K562 (cell line): Measurements from ENCODE around the gene ZNF628. TPM values are rescaled to one million over a fixed set of nuclear protein-coding genes. Genes with fewer than 3 reads are reported as not detected.

Source experiments
- ATF7 ChIP-seq: fragments of 450-650 bp; IDR thresholded peaks from 2 replicates; pipeline ENCODE4 v1.7.1; 2014; ENCODE audit warnings: mild to moderate bottlenecking, moderate library complexity
- BACH1 ChIP-seq: fragments of 200-800 bp; sonication (Bioruptor generic); IDR thresholded peaks from 2 replicates; pipeline ENCODE4 v1.6.1; 2016; ENCODE audit warnings: missing genetic modification characterization, missing compliant biosample characterization
- DEAF1 ChIP-seq: fragments of 450-650 bp; formaldehyde crosslinking; IDR thresholded peaks from 2 replicates; pipeline ENCODE4 v1.4.0; 2020; ENCODE audit warnings: mild to moderate bottlenecking, moderate library complexity
- GABPB2 ChIP-seq: fragments of 250-450 bp; sonication (Bioruptor Pico); conservative IDR thresholded peaks from 2 replicates; pipeline ENCODE4 v1.5.1; 2021; ENCODE audit warnings: mild to moderate bottlenecking
- HES1 ChIP-seq: fragments of 450-650 bp; IDR thresholded peaks from 2 replicates; pipeline ENCODE4 v1.6.1; 2016; ENCODE audit warnings: low read depth, mild to moderate bottlenecking, moderate library complexity
- LARP7 ChIP-seq: fragments of 450-650 bp; IDR thresholded peaks from 2 replicates; pipeline ENCODE4 v1.6.1; 2016
- MYC ChIP-seq, 2 experiments: fragments of 250-450 bp in 1 of 2; sonication (Bioruptor Pico) in 1 of 2; IDR thresholded peaks; 2 replicates each; pipeline versions ENCODE4 v1.5.1 to v1.6.1; 2012 to 2021; ENCODE audit warnings: low read depth in 2 of 2, borderline replicate concordance in 1 of 2, improper control_type of control experiment in 1 of 2, low read length in 1 of 2, mild to moderate bottlenecking in 1 of 2, moderate library complexity in 1 of 2
- NCOA6 ChIP-seq: fragments of 450-650 bp; IDR thresholded peaks from 2 replicates; pipeline ENCODE4 v1.6.1; 2017; ENCODE audit warnings: mild to moderate bottlenecking
- NONO ChIP-seq, 2 experiments: fragments of 200-400 bp in 1 of 2; fragments of 450-650 bp in 1 of 2; formaldehyde crosslinking in 1 of 2; IDR thresholded peaks; 2 replicates each; pipeline ENCODE4 v1.6.1; 2017; ENCODE audit warnings: low read depth in 2 of 2, mild to moderate bottlenecking in 2 of 2, moderate library complexity in 2 of 2, low read length in 1 of 2
- TEAD1 ChIP-seq, 2 experiments: fragments of 450-650 bp in 1 of 2; sonication (generic) in 1 of 2; formaldehyde crosslinking; IDR thresholded peaks; 2 replicates each; pipeline versions ENCODE4 v1.4.0 to v1.8.0; 2020 to 2022; ENCODE audit warnings: mild to moderate bottlenecking in 2 of 2, missing genetic modification reagents in 1 of 2
- TFE3 ChIP-seq: fragments of 450-650 bp; formaldehyde crosslinking; IDR thresholded peaks from 2 replicates; pipeline ENCODE4 v1.4.0; 2020; ENCODE audit warnings: mild to moderate bottlenecking, mixed read lengths
- ZC3H8 ChIP-seq: fragments of 450-650 bp; IDR thresholded peaks from 2 replicates; pipeline ENCODE4 v1.6.1; 2017
- ZNF407 ChIP-seq: fragments of 450-650 bp; IDR thresholded peaks from 2 replicates; pipeline ENCODE4 v1.6.1; 2016; ENCODE audit warnings: low read depth
- ZNF764 ChIP-seq: fragments of 250-450 bp; sonication (Bioruptor Pico); IDR thresholded peaks from 2 replicates; pipeline ENCODE4 v1.4.0; 2020; ENCODE audit warnings: low read depth, mild to moderate bottlenecking, moderate library complexity
- polyA plus RNA-seq, 8 experiments: library from polyadenylated mRNA; depleted of rRNA in 4 of 8; stranded (reverse) in 5 of 8; unstranded in 3 of 8; fragments of >200 nt; fragmentation: Nextera tagmentation in 2 of 8; fragmentation: Illumina TruSeq in 1 of 8; extraction: Ambion mirVana in 2 of 8; extraction: Trizol in 1 of 8; gene quantifications; 2 replicates each; pipeline versions ENCODE4 v1.2.1 to v1.2.3, GENCODE V29; 2011 to 2014; ENCODE audit warnings: inconsistent platforms in 1 of 8, missing spikeins in 1 of 8
- total RNA-seq, 7 experiments: library from RNA; depleted of rRNA in 6 of 7; stranded (reverse); fragments of >200 nt in 6 of 7; fragmentation: Illumina TruSeq in 2 of 7; extraction: Trizol in 2 of 7; gene quantifications; 2 replicates each; pipeline versions ENCODE4 v1.2.1 to v1.2.3, GENCODE V29; 2011 to 2021; ENCODE audit warnings: low replicate concordance in 1 of 7

Gene ZNF628
- total and polyA plus RNA-seq, 9 of the 15 experiments (the other 6 are each of a cell fraction or from before 2014, with no cell fraction given): 0.13 to 13.6 (median 2.2) TPM; not detected in 3

GRCh38 chr19:55503502-55504251, 27.3 kb downstream of the ZNF628 start (continued):
- TF ChIP-seq ZNF407: no peak
- no peak for TF ChIP-seq LARP7
- TF ChIP-seq TFE3 (CRISPR knock-in tag): peak; percentile 37; the same call in 1 of the 2 replicates
- no peak for TF ChIP-seq BACH1 (tag)
- TF ChIP-seq ATF7: peak; percentile 90
- peak in 1 of 2 experiments; percentile 98; a peak in 2 of 4 replicates for TF ChIP-seq TEAD1 (CRISPR knock-in tag; IDR thresholded peaks at IDR 0.05)
- peak; percentile 88 for TF ChIP-seq DEAF1 (CRISPR knock-in tag)
- no peak for TF ChIP-seq GABPB2
- TF ChIP-seq HES1: 0 out of 2 replicates have a peak, but pooled peaks have one; percentile 25
- no peak for TF ChIP-seq ZNF764 (CRISPR knock-in tag)
- no peak for TF ChIP-seq ZC3H8
- no peak for TF ChIP-seq NONO (IDR thresholded peaks at IDR 0.05; ENCODE audit: low read depth in 2 of 2, low read length in 1 of 2)
- TF ChIP-seq MYC (IDR thresholded peaks at IDR 0.05; ENCODE audit: low read depth, low read length): peak; percentile 68; the same call in 1 of the 2 replicates
- no peak for TF ChIP-seq MYC (CRISPR knock-in tag; IDR thresholded peaks at IDR 0.05; ENCODE audit: borderline replicate concordance, low read depth)
- no peak for TF ChIP-seq NCOA6
